ENCODE data around the gene SCARB1. TPM values are rescaled to one million over a fixed set of nuclear protein-coding genes. Genes with fewer than 3 reads are reported as not detected.

Gene SCARB1
- total and polyA plus RNA-seq, 2 experiments from 2014 or later = 31.0 to 62.5 TPM

GRCh38 chr12:124884587-124885438 is 21.1 kb upstream of the SCARB1 start:
- Mint-ChIP-seq H3K36me3 (ENCODE audit: low read depth) (no peaks in the 10 kb centered on the region), H3K4me3 (no peak overlapping the region)
- peak; percentile 63 for DNase-seq (ENCODE audit: low spot score)

More at GRCh38 chr12:124884587-124885438, 21.1 kb upstream of the SCARB1 start:
- peak; percentile 71 for ATAC-seq
- H3F3A ChIP-seq (replicated peaks; ENCODE audit: low read depth) = 0 out of 2 replicates have a peak, but pooled peaks cover 4% of the 10 kb centered on the region
- H3K27ac ChIP-seq (ENCODE audit: low read depth) = 0 out of 2 replicates have a peak overlapping the region, but pooled peaks have one; percentile 32
- no peaks in the 10 kb centered on the region for H3K27me3 ChIP-seq (ENCODE audit: insufficient read depth)
- H3K27ac Mint-ChIP-seq = no peak overlapping the region; the same call in 1 of the 2 replicates
- H2AFZ ChIP-seq = peak overlapping the region; percentile 97
- no peaks in the 10 kb centered on the region for H3K36me3 ChIP-seq (ENCODE audit: insufficient read depth)
- no peak overlapping the region for H3K4me3 ChIP-seq
- no peaks in the 10 kb centered on the region for H3K9me2 ChIP-seq (ENCODE audit: insufficient read depth)
- peaks cover 28% of the 10 kb centered on the region for H3K4me1 ChIP-seq (ENCODE audit: insufficient read depth)
- H3K4me1 Mint-ChIP-seq = peaks cover 26% of the 10 kb centered on the region
- no peaks in the 10 kb centered on the region for H3K79me2 ChIP-seq (replicated peaks; ENCODE audit: insufficient read depth)
- H3K9me3 Mint-ChIP-seq = no peaks in the 10 kb centered on the region
- no peaks in the 10 kb centered on the region for H4K20me1 ChIP-seq (replicated peaks; ENCODE audit: insufficient read depth)
- peak overlapping the region; percentile 64 for H3K4me2 ChIP-seq
- H3K27me3 Mint-ChIP-seq (ENCODE audit: insufficient read depth, low read depth, poor library complexity) = peaks cover 4% of the 10 kb centered on the region
- TF ChIP-seq POLR2AphosphoS5 (IDR thresholded peaks at IDR 0.05; ENCODE audit: low read depth) (no peak), ZNF331 (CRISPR knock-in tag; IDR thresholded peaks at IDR 0.05; ENCODE audit: low read depth) (no peak)
- TF ChIP-seq, protein P1, sequence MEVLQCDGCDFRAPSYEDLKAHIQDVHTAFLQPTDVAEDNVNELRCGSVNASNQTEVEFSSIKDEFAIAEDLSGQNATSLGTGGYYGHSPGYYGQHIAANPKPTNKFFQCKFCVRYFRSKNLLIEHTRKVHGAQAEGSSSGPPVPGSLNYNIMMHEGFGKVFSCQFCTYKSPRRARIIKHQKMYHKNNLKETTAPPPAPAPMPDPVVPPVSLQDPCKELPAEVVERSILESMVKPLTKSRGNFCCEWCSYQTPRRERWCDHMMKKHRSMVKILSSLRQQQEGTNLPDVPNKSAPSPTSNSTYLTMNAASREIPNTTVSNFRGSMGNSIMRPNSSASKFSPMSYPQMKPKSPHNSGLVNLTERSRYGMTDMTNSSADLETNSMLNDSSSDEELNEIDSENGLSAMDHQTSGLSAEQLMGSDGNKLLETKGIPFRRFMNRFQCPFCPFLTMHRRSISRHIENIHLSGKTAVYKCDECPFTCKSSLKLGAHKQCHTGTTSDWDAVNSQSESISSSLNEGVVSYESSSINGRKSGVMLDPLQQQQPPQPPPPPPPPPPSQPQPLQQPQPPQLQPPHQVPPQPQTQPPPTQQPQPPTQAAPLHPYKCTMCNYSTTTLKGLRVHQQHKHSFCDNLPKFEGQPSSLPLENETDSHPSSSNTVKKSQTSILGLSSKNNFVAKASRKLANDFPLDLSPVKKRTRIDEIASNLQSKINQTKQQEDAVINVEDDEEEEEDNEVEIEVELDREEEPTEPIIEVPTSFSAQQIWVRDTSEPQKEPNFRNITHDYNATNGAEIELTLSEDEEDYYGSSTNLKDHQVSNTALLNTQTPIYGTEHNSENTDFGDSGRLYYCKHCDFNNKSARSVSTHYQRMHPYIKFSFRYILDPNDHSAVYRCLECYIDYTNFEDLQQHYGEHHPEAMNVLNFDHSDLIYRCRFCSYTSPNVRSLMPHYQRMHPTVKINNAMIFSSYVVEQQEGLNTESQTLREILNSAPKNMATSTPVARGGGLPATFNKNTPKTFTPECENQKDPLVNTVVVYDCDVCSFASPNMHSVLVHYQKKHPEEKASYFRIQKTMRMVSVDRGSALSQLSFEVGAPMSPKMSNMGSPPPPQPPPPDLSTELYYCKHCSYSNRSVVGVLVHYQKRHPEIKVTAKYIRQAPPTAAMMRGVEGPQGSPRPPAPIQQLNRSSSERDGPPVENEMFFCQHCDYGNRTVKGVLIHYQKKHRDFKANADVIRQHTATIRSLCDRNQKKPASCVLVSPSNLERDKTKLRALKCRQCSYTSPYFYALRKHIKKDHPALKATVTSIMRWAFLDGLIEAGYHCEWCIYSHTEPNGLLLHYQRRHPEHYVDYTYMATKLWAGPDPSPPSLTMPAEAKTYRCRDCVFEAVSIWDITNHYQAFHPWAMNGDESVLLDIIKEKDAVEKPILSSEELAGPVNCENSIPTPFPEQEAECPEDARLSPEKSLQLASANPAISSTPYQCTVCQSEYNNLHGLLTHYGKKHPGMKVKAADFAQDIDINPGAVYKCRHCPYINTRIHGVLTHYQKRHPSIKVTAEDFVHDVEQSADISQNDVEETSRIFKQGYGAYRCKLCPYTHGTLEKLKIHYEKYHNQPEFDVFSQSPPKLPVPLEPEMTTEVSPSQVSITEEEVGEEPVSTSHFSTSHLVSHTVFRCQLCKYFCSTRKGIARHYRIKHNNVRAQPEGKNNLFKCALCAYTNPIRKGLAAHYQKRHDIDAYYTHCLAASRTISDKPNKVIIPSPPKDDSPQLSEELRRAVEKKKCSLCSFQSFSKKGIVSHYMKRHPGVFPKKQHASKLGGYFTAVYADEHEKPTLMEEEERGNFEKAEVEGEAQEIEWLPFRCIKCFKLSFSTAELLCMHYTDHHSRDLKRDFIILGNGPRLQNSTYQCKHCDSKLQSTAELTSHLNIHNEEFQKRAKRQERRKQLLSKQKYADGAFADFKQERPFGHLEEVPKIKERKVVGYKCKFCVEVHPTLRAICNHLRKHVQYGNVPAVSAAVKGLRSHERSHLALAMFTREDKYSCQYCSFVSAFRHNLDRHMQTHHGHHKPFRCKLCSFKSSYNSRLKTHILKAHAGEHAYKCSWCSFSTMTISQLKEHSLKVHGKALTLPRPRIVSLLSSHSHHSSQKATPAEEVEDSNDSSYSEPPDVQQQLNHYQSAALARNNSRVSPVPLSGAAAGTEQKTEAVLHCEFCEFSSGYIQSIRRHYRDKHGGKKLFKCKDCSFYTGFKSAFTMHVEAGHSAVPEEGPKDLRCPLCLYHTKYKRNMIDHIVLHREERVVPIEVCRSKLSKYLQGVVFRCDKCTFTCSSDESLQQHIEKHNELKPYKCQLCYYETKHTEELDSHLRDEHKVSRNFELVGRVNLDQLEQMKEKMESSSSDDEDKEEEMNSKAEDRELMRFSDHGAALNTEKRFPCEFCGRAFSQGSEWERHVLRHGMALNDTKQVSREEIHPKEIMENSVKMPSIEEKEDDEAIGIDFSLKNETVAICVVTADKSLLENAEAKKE (CRISPR knock-in tag; IDR thresholded peaks at IDR 0.05) = no peak
- TF ChIP-seq, protein P2, sequence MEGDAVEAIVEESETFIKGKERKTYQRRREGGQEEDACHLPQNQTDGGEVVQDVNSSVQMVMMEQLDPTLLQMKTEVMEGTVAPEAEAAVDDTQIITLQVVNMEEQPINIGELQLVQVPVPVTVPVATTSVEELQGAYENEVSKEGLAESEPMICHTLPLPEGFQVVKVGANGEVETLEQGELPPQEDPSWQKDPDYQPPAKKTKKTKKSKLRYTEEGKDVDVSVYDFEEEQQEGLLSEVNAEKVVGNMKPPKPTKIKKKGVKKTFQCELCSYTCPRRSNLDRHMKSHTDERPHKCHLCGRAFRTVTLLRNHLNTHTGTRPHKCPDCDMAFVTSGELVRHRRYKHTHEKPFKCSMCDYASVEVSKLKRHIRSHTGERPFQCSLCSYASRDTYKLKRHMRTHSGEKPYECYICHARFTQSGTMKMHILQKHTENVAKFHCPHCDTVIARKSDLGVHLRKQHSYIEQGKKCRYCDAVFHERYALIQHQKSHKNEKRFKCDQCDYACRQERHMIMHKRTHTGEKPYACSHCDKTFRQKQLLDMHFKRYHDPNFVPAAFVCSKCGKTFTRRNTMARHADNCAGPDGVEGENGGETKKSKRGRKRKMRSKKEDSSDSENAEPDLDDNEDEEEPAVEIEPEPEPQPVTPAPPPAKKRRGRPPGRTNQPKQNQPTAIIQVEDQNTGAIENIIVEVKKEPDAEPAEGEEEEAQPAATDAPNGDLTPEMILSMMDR (conservative IDR thresholded peaks at IDR 0.05; ENCODE audit: low read depth in 2 of 2) = 0 out of 4 replicates have a peak, but pooled peaks of 1 of the 2 experiments have one; percentile 9

Measured in GM23338 (cell line).